ENCODE results near the gene NDUFC2.
"Not testable (repeated sequence)": the region's sequence is repeated elsewhere in the genome, so short reads cannot be mapped to it uniquely, and the experiment has no call there.

The NDUFC2 gene

GRCh38 chr11:78061088-78061920, 18.4 kb downstream of the NDUFC2 start:
- Histone ChIP-seq H3K36me3 (no peaks in the 10 kb centered on the region), H3K4me1 (no peaks in the 10 kb centered on the region), H3K27me3 (no peaks in the 10 kb centered on the region), H3K9me3 (no peaks in the 10 kb centered on the region), H3K4me3 (ENCODE audit: low read depth, low read length) (no peak overlapping the region)
- TF ChIP-seq CTCF (IDR thresholded peaks at IDR 0.05; ENCODE audit: low read depth, low read length), result no peak
- no peak for DNase-seq

GRCh38 chr11:78060533-78060932, 19.1 kb downstream of the NDUFC2 start:
- DNase-seq, result no peak
- TF ChIP-seq CTCF (IDR thresholded peaks at IDR 0.05; ENCODE audit: low read depth, low read length), result no peak
- no peak overlapping the region for H3K4me3 ChIP-seq (ENCODE audit: low read depth, low read length)
- no peaks in the 10 kb centered on the region for H3K36me3 ChIP-seq
- H3K4me1 ChIP-seq, result no peaks in the 10 kb centered on the region
- no peaks in the 10 kb centered on the region for H3K9me3 ChIP-seq
- no peaks in the 10 kb centered on the region for H3K27me3 ChIP-seq

- DNase-seq; H3K4me3 ChIP-seq (ENCODE audit: low read depth, low read length): not testable (repeated sequence)
Observed at GRCh38 chr11:78059749-78060328, 19.8 kb downstream of the NDUFC2 start.

GRCh38 chr11:78057462-78058055, 22.1 kb downstream of the NDUFC2 start:
- no peak for DNase-seq
- Histone ChIP-seq H3K4me1 (no peaks in the 10 kb centered on the region), H3K27me3 (no peaks in the 10 kb centered on the region), H3K4me3 (ENCODE audit: low read depth, low read length) (no peak overlapping the region), H3K36me3 (no peaks in the 10 kb centered on the region), H3K9me3 (no peaks in the 10 kb centered on the region)
- TF ChIP-seq CTCF (IDR thresholded peaks at IDR 0.05; ENCODE audit: low read depth, low read length), result no peak

More at GRCh38 chr11:78059749-78060328, 19.8 kb downstream of the NDUFC2 start:
- H3K27me3 ChIP-seq, H3K36me3 ChIP-seq, H3K9me3 ChIP-seq, H3K4me1 ChIP-seq: not testable (repeated sequence)

GRCh38 chr11:78056093-78056492, 23.6 kb downstream of the NDUFC2 start:
- TF ChIP-seq CTCF (IDR thresholded peaks at IDR 0.05; ENCODE audit: low read depth, low read length), result no peak
- H3K36me3 ChIP-seq, result no peaks in the 10 kb centered on the region

GRCh38 chr11:78054971-78055370, 24.7 kb downstream of the NDUFC2 start:
- TF ChIP-seq CTCF (IDR thresholded peaks at IDR 0.05; ENCODE audit: low read depth, low read length), result no peak
- Histone ChIP-seq H3K36me3 (no peaks in the 10 kb centered on the region), H3K4me3 (ENCODE audit: low read depth, low read length) (no peak overlapping the region), H3K27me3 (no peaks in the 10 kb centered on the region), H3K4me1 (no peaks in the 10 kb centered on the region), H3K9me3 (no peaks in the 10 kb centered on the region)
- DNase-seq, result no peak

More at GRCh38 chr11:78056093-78056492, 23.6 kb downstream of the NDUFC2 start:
- DNase-seq, result no peak
- no peaks in the 10 kb centered on the region for H3K27me3 ChIP-seq
- no peaks in the 10 kb centered on the region for H3K4me1 ChIP-seq
- no peaks in the 10 kb centered on the region for H3K9me3 ChIP-seq
- H3K4me3 ChIP-seq (ENCODE audit: low read depth, low read length), result no peak overlapping the region

Data from BE2C (cell line).